Esophagus squamous epithelium (tissue), 4 donors: ENCODE measurements around the gene ITGB5.

Experiments
- POLR2A ChIP-seq, 4 donors: fragments of 450-650 bp; IDR thresholded peaks; one replicate each; pipeline ENCODE4 v1.6.1; 2017; ENCODE audit warnings: antibody characterized with exemption in 4 of 4, mild to moderate bottlenecking in 4 of 4, moderate library complexity in 3 of 4
- TF ChIP-seq, protein P1 (sequence below), 6 experiments: fragments of 450-650 bp in 4 of 6; fragments of 200-600 bp in 2 of 6; sonication (generic) in 2 of 6; IDR thresholded peaks; one replicate each; pipeline ENCODE4 v1.5.1; 2016 to 2019; ENCODE audit warnings: antibody characterized with exemption in 6 of 6, mild to moderate bottlenecking in 4 of 6, moderate library complexity in 4 of 6

DNA sequence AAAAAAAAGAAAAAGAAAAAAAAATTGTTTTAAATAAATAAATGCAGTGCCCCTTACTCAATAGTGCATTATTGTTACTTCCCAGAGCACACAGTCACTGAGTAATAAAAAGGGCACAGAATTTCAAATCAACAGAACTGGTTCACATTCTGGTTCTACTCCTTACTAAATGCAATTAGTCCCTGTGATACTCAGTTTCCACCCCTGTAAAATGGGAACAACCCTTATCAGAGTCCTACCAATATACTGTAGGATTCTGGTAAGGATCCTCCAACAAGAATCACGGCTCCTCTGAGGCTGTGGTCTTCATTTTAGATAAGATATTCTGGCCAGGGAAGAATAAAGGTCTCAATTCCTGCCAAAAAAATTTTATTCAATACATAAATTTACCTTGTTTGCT, 50.7 kb downstream of the ITGB5 start:
- TF ChIP-seq, protein P1, sequence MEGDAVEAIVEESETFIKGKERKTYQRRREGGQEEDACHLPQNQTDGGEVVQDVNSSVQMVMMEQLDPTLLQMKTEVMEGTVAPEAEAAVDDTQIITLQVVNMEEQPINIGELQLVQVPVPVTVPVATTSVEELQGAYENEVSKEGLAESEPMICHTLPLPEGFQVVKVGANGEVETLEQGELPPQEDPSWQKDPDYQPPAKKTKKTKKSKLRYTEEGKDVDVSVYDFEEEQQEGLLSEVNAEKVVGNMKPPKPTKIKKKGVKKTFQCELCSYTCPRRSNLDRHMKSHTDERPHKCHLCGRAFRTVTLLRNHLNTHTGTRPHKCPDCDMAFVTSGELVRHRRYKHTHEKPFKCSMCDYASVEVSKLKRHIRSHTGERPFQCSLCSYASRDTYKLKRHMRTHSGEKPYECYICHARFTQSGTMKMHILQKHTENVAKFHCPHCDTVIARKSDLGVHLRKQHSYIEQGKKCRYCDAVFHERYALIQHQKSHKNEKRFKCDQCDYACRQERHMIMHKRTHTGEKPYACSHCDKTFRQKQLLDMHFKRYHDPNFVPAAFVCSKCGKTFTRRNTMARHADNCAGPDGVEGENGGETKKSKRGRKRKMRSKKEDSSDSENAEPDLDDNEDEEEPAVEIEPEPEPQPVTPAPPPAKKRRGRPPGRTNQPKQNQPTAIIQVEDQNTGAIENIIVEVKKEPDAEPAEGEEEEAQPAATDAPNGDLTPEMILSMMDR (IDR thresholded peaks at IDR 0.05) = no peak
- TF ChIP-seq POLR2A (IDR thresholded peaks at IDR 0.05) = no peak
